Fibroblast of lung (primary cell): Measurements from ENCODE around the gene ERCC2. TPM values are rescaled to one million over a fixed set of nuclear protein-coding genes. Genes with fewer than 3 reads are reported as not detected.

Experiments used
- DNase-seq, 2 donors: peaks; one replicate each; pipeline versions ENCODE4 v3.0.0 to v3.0.0-alpha.2; 2010; ENCODE audit warnings: low read depth in 2 of 2
- H2AFZ ChIP-seq: 2 replicates; pipeline ENCODE4 v1.5.1; 2012; ENCODE audit warnings: low read length, control low read depth, inconsistent platforms
- H3K27ac ChIP-seq: 2 replicates; pipeline ENCODE4 v1.5.1; 2011; ENCODE audit warnings: low read length, control low read depth; ENCODE audit not compliant: insufficient read depth
- H3K27me3 ChIP-seq: 2 replicates; pipeline ENCODE4 v1.5.1; 2011; ENCODE audit warnings: mild to moderate bottlenecking, low read length; ENCODE audit not compliant: control insufficient read depth, insufficient read depth
- H3K36me3 ChIP-seq: 2 replicates; pipeline ENCODE4 v1.5.1; 2011; ENCODE audit warnings: low read length; ENCODE audit not compliant: control insufficient read depth, insufficient read depth
- H3K4me1 ChIP-seq: 2 replicates; pipeline ENCODE4 v1.5.1; 2011; ENCODE audit warnings: low read length; ENCODE audit not compliant: control insufficient read depth, insufficient read depth; ENCODE audit errors: extremely low read depth
- H3K4me2 ChIP-seq: 2 replicates; pipeline ENCODE4 v1.5.1; 2011; ENCODE audit warnings: low read length, control low read depth; ENCODE audit not compliant: insufficient read depth; ENCODE audit errors: extremely low read depth
- H3K4me3 ChIP-seq, 4 experiments: fragments of 200-600 bp in 1 of 4; sonication (generic) in 1 of 4; replicated peaks in 1 of 4; 2 replicates each; pipeline ENCODE4 v1.5.1; 2011 to 2016; ENCODE audit warnings: low read length in 4 of 4, low read depth in 3 of 4, mild to moderate bottlenecking in 3 of 4, control low read depth in 2 of 4, inconsistent platforms in 1 of 4, mixed read lengths in 1 of 4; ENCODE audit not compliant: insufficient read depth in 1 of 4; ENCODE audit errors: control extremely low read depth in 1 of 4
- H3K79me2 ChIP-seq: 2 replicates; pipeline ENCODE4 v1.5.1; 2012; ENCODE audit warnings: mild to moderate bottlenecking, low read length, inconsistent platforms; ENCODE audit not compliant: control insufficient read depth, insufficient read depth
- H3K9ac ChIP-seq: 2 replicates; pipeline ENCODE4 v1.5.1; 2011; ENCODE audit warnings: mild to moderate bottlenecking, low read length, control low read depth; ENCODE audit not compliant: insufficient read depth
- H3K9me3 ChIP-seq: 2 replicates; pipeline ENCODE4 v1.5.1; 2012; ENCODE audit warnings: low read depth, low read length; ENCODE audit not compliant: control insufficient read depth, insufficient read depth
- H4K20me1 ChIP-seq: 2 replicates; pipeline ENCODE4 v1.5.1; 2011; ENCODE audit warnings: low read length; ENCODE audit not compliant: control insufficient read depth, insufficient read depth; ENCODE audit errors: extremely low read depth
- EZH2 ChIP-seq: IDR thresholded peaks from 2 replicates; pipeline ENCODE4 v1.5.1; 2012; ENCODE audit warnings: low read length, control low read depth, mild to moderate bottlenecking; ENCODE audit errors: missing control alignments
- polyA plus RNA-seq, 2 donors: library from polyadenylated mRNA; depleted of rRNA in 1 of 2; stranded (reverse) in 1 of 2; unstranded in 1 of 2; fragments of >200 nt; gene quantifications; 2 replicates each; pipeline ENCODE4 v1.2.1, GENCODE V29; 2011 to 2012; ENCODE audit warnings: missing spikeins in 1 of 2
- total RNA-seq: library from RNA; depleted of rRNA; stranded (reverse); fragments of >200 nt; gene quantifications from 2 replicates; pipeline ENCODE4 v1.2.1, GENCODE V29; 2014
- TF ChIP-seq, protein P1 (sequence below), 2 donors: IDR thresholded peaks in 1 of 2; conservative IDR thresholded peaks in 1 of 2; 1 replicate in 1 of 2; 2 replicates in 1 of 2; pipeline ENCODE4 v1.5.1; 2011 to 2012; ENCODE audit warnings: low read length in 2 of 2, control low read depth in 1 of 2, inconsistent platforms in 1 of 2, low read depth in 1 of 2, mild to moderate bottlenecking in 1 of 2

ERCC2 gene
- total and polyA plus RNA-seq, 2 donors (not counting 1 experiment from before 2014, with no cell fraction given): 21.6 to 57.1 TPM

DNA sequence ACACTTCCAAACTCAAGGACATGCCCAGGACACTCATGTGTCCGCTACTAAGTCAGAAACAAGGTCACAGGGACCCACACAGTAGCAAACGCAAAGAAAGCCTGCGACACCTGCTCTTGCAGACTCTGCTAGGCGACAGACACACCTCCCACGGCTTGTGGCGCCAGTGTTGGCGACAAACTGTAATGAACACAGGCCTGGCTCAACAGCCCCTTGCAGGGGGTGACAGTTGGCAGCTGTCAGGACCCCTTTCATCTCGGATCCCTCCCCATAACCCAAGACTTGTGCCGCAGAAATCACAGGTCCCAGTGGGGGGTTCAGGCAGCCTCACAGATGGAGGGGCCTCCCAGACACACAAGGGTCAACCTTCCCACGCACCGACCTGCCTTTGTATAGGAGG, 48.1 kb downstream of the ERCC2 start:
- no peak for DNase-seq
- Histone ChIP-seq H3K79me2 (no peaks in the 10 kb centered on the region), H3K9me3 (no peaks in the 10 kb centered on the region), H3K4me2 (no peak overlapping the region), H3K36me3 (no peaks in the 10 kb centered on the region), H2AFZ (no peak overlapping the region), H3K4me3 (no peak overlapping the region), H4K20me1 (no peaks in the 10 kb centered on the region), H3K27me3 (peaks cover 9% of the 10 kb centered on the region), H3K4me1 (no peaks in the 10 kb centered on the region), H3K9ac (no peak overlapping the region), H3K27ac (no peak overlapping the region)
- TF ChIP-seq EZH2: peak; percentile 26
- TF ChIP-seq, protein P1, sequence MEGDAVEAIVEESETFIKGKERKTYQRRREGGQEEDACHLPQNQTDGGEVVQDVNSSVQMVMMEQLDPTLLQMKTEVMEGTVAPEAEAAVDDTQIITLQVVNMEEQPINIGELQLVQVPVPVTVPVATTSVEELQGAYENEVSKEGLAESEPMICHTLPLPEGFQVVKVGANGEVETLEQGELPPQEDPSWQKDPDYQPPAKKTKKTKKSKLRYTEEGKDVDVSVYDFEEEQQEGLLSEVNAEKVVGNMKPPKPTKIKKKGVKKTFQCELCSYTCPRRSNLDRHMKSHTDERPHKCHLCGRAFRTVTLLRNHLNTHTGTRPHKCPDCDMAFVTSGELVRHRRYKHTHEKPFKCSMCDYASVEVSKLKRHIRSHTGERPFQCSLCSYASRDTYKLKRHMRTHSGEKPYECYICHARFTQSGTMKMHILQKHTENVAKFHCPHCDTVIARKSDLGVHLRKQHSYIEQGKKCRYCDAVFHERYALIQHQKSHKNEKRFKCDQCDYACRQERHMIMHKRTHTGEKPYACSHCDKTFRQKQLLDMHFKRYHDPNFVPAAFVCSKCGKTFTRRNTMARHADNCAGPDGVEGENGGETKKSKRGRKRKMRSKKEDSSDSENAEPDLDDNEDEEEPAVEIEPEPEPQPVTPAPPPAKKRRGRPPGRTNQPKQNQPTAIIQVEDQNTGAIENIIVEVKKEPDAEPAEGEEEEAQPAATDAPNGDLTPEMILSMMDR (conservative IDR thresholded peaks at IDR 0.05 in 1 of 2, IDR thresholded peaks at IDR 0.05 in 1 of 2; ENCODE audit: low read depth in 1 of 2, low read length in 2 of 2): no peak

DNA sequence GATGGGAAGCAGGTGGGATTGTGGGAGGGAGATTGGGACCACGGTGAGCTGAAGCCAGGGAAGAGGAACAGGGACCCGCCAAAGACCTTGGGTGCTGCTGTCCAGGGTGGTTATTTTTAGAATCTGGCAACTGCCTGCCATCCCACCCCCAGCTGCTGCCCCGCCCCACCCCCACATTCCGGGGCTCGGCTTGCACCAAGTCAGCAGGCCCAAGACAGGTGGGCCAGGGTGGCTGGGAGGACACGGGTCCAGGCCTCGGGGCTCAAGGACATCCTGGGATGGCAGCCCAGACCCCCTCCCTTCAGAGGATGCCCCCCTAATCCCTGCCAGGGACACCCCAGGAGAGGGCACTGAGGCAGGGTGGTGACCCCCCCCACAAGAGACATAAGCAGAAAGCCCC, 48.5 kb downstream of the ERCC2 start:
- Histone ChIP-seq H3K4me1 (no peaks in the 10 kb centered on the region), H3K27ac (no peak overlapping the region), H3K36me3 (no peaks in the 10 kb centered on the region), H3K27me3 (peaks cover 9% of the 10 kb centered on the region), H3K9ac (no peak overlapping the region), H3K4me3 (no peak overlapping the region), H2AFZ (no peak overlapping the region), H4K20me1 (no peaks in the 10 kb centered on the region), H3K4me2 (no peak overlapping the region), H3K79me2 (no peaks in the 10 kb centered on the region), H3K9me3 (no peaks in the 10 kb centered on the region)
- TF ChIP-seq EZH2: no peak
- TF ChIP-seq, protein P1 (conservative IDR thresholded peaks at IDR 0.05 in 1 of 2, IDR thresholded peaks at IDR 0.05 in 1 of 2; ENCODE audit: low read depth in 1 of 2, low read length in 2 of 2): no peak
- no peak for DNase-seq

DNA sequence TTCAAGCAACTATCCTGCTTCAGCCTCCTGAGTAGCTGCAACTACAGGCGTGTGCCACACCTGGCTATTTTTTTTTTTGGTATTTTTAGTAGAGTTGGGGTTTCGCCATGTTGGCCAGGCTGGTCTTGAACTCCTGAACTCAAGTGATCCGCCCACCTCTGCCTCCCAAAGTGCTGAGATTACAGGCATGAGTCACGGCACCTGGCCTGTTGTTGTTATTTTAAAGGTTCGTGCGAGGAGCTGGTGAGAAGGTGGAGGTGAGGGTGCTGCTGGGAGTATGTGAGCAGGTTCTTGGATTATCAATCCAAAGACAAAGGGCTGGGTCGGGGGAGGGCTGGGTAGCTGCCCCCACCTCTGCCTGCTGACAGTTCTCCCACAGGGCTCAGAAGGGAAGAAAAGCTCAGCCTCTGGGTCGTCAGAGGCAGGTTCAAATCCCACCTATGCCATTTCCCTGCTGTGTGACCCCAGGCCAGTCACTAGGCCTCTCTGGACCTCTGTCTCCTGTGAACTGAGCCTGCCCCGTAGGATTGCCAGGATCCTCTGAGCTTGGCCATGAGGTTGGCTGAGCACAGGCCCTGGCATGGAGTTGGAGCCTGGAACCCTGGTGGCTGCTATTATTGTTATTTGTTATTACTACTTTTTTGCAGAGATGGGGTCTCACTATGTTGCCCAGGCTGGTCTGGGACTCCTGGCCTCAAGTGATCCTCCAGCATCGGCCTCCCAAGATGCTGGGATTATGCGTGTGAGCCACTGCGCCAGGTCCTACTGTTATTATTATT, 49.2 kb downstream of the ERCC2 start:
- TF ChIP-seq EZH2: no peak
- TF ChIP-seq, protein P1 (conservative IDR thresholded peaks at IDR 0.05 in 1 of 2, IDR thresholded peaks at IDR 0.05 in 1 of 2; ENCODE audit: low read depth in 1 of 2, low read length in 2 of 2): no peak
- Histone ChIP-seq H3K4me3 (no peak overlapping the region), H2AFZ (no peak overlapping the region), H3K79me2 (no peaks in the 10 kb centered on the region), H3K36me3 (no peaks in the 10 kb centered on the region), H3K4me1 (no peaks in the 10 kb centered on the region), H3K27ac (no peak overlapping the region), H4K20me1 (no peaks in the 10 kb centered on the region), H3K27me3 (peaks cover 9% of the 10 kb centered on the region), H3K9ac (no peak overlapping the region), H3K9me3 (no peaks in the 10 kb centered on the region), H3K4me2 (no peak overlapping the region)
- no peak for DNase-seq
